ENCODE results near the gene CXCL17. TPM values are rescaled to one million over a fixed set of nuclear protein-coding genes. Genes with fewer than 3 reads are reported as not detected.
A peak's percentile ranks its signal among the peaks of the same experiment; 100 is the strongest.

CXCL17 gene
- total and polyA plus RNA-seq, 8 donors: 4.3 to 42.1 (median 9.6) TPM

DNA sequence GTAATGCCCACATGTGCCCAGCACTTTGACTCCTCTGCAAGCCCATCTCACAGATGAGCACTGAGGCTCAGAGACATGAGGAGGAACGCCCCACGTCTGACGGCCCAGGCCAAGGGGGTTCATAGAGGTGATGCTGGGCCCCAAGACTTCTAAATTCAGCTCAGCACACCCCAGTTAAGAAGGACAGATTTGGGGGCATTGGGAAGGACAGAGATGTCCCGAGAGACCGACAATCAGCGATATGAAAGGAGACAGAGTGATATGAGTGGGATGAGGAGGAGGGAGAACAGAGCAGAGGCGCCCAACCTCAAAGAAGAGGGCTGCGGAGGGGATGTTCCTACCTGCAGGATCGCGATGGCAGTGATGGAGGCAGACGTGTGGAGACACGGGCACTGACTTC is 52.8 kb downstream of the CXCL17 start, which contains the start of gene CNFN:
TSS of gene CNFN (minus strand) at position 399 of the 400 bp plus-strand sequence. CDS start 1,260 bp downstream, outside the sequence.
- 35 to 36% methylated on average over 12 of the region's 12 CpGs for WGBS, 2 donors
- ATAC-seq (no peak), FAIRE-seq (no peak), DNase-seq (no peak)
- no peaks in the 10 kb centered on the region for H3K9me3 ChIP-seq
- no peak within 1 kb of the TSS for H3K27ac ChIP-seq
- TF ChIP-seq, protein P1, sequence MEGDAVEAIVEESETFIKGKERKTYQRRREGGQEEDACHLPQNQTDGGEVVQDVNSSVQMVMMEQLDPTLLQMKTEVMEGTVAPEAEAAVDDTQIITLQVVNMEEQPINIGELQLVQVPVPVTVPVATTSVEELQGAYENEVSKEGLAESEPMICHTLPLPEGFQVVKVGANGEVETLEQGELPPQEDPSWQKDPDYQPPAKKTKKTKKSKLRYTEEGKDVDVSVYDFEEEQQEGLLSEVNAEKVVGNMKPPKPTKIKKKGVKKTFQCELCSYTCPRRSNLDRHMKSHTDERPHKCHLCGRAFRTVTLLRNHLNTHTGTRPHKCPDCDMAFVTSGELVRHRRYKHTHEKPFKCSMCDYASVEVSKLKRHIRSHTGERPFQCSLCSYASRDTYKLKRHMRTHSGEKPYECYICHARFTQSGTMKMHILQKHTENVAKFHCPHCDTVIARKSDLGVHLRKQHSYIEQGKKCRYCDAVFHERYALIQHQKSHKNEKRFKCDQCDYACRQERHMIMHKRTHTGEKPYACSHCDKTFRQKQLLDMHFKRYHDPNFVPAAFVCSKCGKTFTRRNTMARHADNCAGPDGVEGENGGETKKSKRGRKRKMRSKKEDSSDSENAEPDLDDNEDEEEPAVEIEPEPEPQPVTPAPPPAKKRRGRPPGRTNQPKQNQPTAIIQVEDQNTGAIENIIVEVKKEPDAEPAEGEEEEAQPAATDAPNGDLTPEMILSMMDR (IDR thresholded peaks at IDR 0.05): no peak
- no peaks in the 10 kb centered on the region for H3K36me3 ChIP-seq
- H3K4me3 ChIP-seq: no peak within 1 kb of the TSS
- H3K27me3 ChIP-seq: peaks cover 0 to 6% (median 0%) of the 10 kb centered on the region in 4 donors
- H3K4me1 ChIP-seq: peaks cover 0 to 8% (median 0%) of the 10 kb centered on the region in 3 donors
- intact Hi-C loops (cut with DNase I): no loop called here

DNA sequence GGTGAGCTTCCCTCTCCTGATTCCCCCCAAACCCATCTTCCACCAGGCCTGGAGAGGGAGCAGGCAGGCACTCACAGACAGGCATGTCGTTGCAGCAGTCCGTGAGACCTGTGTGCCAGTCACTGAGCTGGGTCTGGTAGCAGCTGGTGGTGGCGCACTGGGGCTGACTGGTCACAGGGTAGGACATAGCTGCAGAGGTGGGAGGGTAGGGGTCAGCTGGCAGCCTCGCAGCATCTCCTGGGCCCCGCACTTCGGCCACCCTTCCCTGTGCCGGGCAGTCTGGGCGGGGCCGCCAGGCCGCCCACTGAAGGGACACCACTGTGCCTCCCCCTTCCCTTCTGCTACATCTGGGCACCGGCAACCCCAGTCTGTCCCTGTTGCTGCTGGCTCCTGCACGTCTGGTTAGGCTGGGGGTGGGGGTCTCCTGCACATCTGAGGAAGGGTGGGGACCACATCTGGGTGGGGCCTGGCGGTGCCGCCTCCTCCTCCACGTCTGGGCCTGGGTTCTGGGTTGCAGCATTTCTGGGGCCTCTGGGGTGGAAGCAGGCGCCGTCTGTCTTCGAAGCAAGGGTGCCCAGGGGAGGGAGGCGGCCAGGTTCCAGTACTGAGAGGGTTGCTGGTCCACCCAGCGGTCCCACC is 53.8 kb downstream of the CXCL17 start:
- no peak overlapping the region for H3K27ac ChIP-seq
- intact Hi-C loops (cut with DNase I): no loop called here
- peaks cover 0 to 6% (median 0%) of the 10 kb centered on the region in 4 donors for H3K27me3 ChIP-seq
- 65 to 77% methylated on average over 17 to 20 of the region's 20 CpGs for WGBS, 2 donors
- H3K9me3 ChIP-seq: no peaks in the 10 kb centered on the region
- no peak overlapping the region for H3K4me3 ChIP-seq
- no peak for DNase-seq
- TF ChIP-seq, protein P1 (IDR thresholded peaks at IDR 0.05): no peak
- FAIRE-seq: no peak
- H3K36me3 ChIP-seq: no peaks in the 10 kb centered on the region
- ATAC-seq: no peak
- peaks cover 0 to 8% (median 0%) of the 10 kb centered on the region in 3 donors for H3K4me1 ChIP-seq

DNA sequence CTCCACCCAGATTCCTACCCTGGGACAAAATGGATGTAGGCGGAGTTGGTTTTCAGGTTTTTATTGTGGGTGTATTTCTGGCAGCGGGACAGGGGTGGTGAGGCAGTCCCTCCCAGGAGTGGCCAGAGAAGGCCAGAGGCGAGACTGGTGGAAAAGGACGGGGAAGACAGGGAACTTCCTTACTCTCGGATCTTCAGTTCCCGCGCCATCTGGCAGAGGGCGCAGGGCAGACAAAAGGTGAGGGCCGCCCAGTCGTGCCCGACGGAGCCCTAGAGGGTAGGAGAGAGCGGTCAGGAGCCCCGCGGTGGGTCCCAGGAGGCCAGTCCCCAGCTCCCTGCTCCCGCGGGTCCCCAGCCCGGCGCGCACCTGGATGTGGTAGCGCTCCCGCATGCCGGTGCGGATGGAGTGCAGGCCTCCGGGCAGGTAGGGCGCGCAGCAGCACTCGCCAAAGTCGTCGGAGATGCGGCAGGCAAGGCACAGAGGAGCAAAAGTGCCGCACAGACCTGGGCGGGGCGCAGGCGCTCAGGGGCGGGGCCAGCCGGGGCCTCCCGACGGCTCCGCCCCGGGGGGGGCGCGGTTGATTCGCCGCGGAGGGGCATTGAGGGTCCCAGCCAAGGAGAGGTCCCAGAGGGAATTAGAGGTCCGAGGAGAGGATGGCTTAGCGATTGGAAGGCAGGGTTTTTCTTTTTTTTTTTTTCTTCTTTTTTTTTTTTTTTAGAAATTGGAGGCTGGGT is 55.6 kb downstream of the CXCL17 start:
- FAIRE-seq (no peak), ATAC-seq (peak; percentile 76 to 94 (median 90)), DNase-seq (peak; percentile 52 to 81 (median 63))
- 2% methylated on average over 40 to 48 of the region's 48 CpGs for WGBS, 2 donors
- no peaks in the 10 kb centered on the region for H3K36me3 ChIP-seq
- peaks cover 0 to 6% (median 0%) of the 10 kb centered on the region in 4 donors for H3K27me3 ChIP-seq
- no peaks in the 10 kb centered on the region for H3K9me3 ChIP-seq
- peak overlapping the region in 2 of 4 donors; percentile 50 to 57 for H3K27ac ChIP-seq
- H3K4me1 ChIP-seq: peaks cover 0 to 8% (median 0%) of the 10 kb centered on the region in 3 donors
- TF ChIP-seq, protein P1 (IDR thresholded peaks at IDR 0.05): peak in 3 of 4 donors; percentile 10 to 32 (median 26)
- peak overlapping the region in 3 of 4 donors; percentile 15 to 44 (median 26) for H3K4me3 ChIP-seq
- intact Hi-C loops (cut with DNase I): no loop called here

DNA sequence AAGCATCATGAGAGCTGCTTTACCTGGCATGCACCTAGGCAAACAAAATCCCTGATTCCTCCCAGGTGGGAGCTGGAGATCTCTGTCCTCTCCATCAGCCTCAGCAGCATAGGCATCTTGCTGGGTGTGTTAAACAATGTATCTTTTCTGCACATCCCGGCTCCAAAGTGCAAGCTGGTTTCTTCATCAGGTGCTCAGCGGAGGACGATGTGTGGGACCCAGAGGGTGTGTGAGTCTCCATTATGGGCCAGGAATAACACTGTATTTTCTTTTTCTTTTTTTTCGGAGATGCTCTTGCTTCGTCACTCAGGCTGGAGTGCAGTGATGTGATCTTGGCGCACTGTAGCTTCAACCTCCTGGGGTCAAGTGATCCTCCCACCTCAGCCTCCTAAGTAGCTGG is 62.6 kb downstream of the CXCL17 start:
- Histone ChIP-seq H3K4me3 (no peak overlapping the region), H3K36me3 (no peaks in the 10 kb centered on the region), H3K27me3 (peaks cover 0 to 10% (median 0%) of the 10 kb centered on the region in 4 donors), H3K27ac (no peak overlapping the region), H3K9me3 (no peaks in the 10 kb centered on the region), H3K4me1 (no peaks in the 10 kb centered on the region)
- FAIRE-seq (no peak), ATAC-seq (no peak), DNase-seq (no peak)
- TF ChIP-seq, protein P1 (IDR thresholded peaks at IDR 0.05): no peak
- 71 to 73% methylated on average over 6 of the region's 6 CpGs for WGBS, 2 donors
- intact Hi-C loops (cut with DNase I): no loop called here

Other genes starting within 250 kb of the CXCL17 start
- 10 to 100 TPM in 5 of 6 donors, 1 to 10 TPM in 1; 9.7 to 17.8 (median 12.8) TPM for gene DEDD2, start 225.3 kb downstream of the CXCL17 start, total RNA-seq
- 10 to 100 TPM; 22.3 to 25.4 TPM for gene DEDD2, start 225.3 kb downstream of the CXCL17 start, polyA plus RNA-seq
- 1 to 10 TPM; 5.0 to 7.5 (median 6.2) TPM for gene ZNF526, start 222.6 kb downstream of the CXCL17 start, total RNA-seq
- gene ZNF526, start 222.6 kb downstream of the CXCL17 start, polyA plus RNA-seq: 1 to 10 TPM; 2.4 to 3.9 TPM
- gene GSK3A, start 200.3 kb downstream of the CXCL17 start, total RNA-seq: 10 to 100 TPM in 5 of 6 donors, 1 to 10 TPM in 1; 9.9 to 19.4 (median 14.5) TPM
- gene GSK3A, start 200.3 kb downstream of the CXCL17 start, polyA plus RNA-seq: 10 to 100 TPM; 25.7 to 27.6 TPM
- gene ERF, start 187.8 kb downstream of the CXCL17 start, total RNA-seq: 10 to 100 TPM; 20.5 to 29.2 (median 22.2) TPM
- 10 to 100 TPM; 36.6 to 48.5 TPM for gene ERF, start 187.8 kb downstream of the CXCL17 start, polyA plus RNA-seq
- gene CIC, start 173.7 kb downstream of the CXCL17 start, total RNA-seq: 10 to 100 TPM; 27.7 to 37.6 (median 32.0) TPM
- 10 to 100 TPM; 47.1 to 65.0 TPM for gene CIC, start 173.7 kb downstream of the CXCL17 start, polyA plus RNA-seq
- gene PRR19, start 140.8 kb downstream of the CXCL17 start, total RNA-seq: under 1 TPM; 0.12 to 0.69 (median 0.34) TPM
- gene PRR19, start 140.8 kb downstream of the CXCL17 start, polyA plus RNA-seq: under 1 TPM; 0.34 to 0.99 TPM
- gene PAFAH1B3, start 140.3 kb downstream of the CXCL17 start, total RNA-seq: 10 to 100 TPM in 4 of 6 donors, 1 to 10 TPM in 2; 6.2 to 19.8 (median 10.2) TPM
- gene PAFAH1B3, start 140.3 kb downstream of the CXCL17 start, polyA plus RNA-seq: 10 to 100 TPM; 18.2 to 24.3 TPM
- gene TMEM145, start 129.6 kb downstream of the CXCL17 start, total RNA-seq: 1 to 10 TPM in 2 of 6 donors, under 1 TPM in 4; 0.46 to 1.5 (median 0.94) TPM
- 1 to 10 TPM; 2.2 to 8.2 TPM for gene TMEM145, start 129.6 kb downstream of the CXCL17 start, polyA plus RNA-seq
- 10 to 100 TPM in 2 of 6 donors, 1 to 10 TPM in 4; 7.3 to 15.9 (median 9.0) TPM for gene MEGF8, start 117.3 kb downstream of the CXCL17 start, total RNA-seq
- 10 to 100 TPM in 1 of 2 donors, 1 to 10 TPM in 1; 8.8 to 14.4 TPM for gene MEGF8, start 117.3 kb downstream of the CXCL17 start, polyA plus RNA-seq
- gene CNFN, start 52.6 kb downstream of the CXCL17 start, total RNA-seq: 1 to 10 TPM in 1 of 6 donors, under 1 TPM in 4, not detected in 1; 0.32 to 1.9 (median 0.61) TPM
- 1 to 10 TPM; 4.0 to 4.2 TPM for gene CNFN, start 52.6 kb downstream of the CXCL17 start, polyA plus RNA-seq
- 10 to 100 TPM in 1 of 6 donors, 1 to 10 TPM in 5; 1.6 to 14.4 (median 4.0) TPM for gene LIPE, start 15.6 kb downstream of the CXCL17 start, total RNA-seq
- gene LIPE, start 15.6 kb downstream of the CXCL17 start, polyA plus RNA-seq: 10 to 100 TPM in 1 of 2 donors, 1 to 10 TPM in 1; 6.4 to 38.3 TPM
- 1 to 10 TPM; 1.3 to 7.0 (median 1.7) TPM for gene CEACAM1, start 85.5 kb upstream of the CXCL17 start, total RNA-seq
- 1 to 10 TPM; 2.1 to 7.2 TPM for gene CEACAM1, start 85.5 kb upstream of the CXCL17 start, polyA plus RNA-seq
- not detected for gene CEACAM8, start 152.0 kb upstream of the CXCL17 start, total RNA-seq
- gene CEACAM8, start 152.0 kb upstream of the CXCL17 start, polyA plus RNA-seq: not detected

Data from pancreas (tissue), 10 donors.